AG08396 (cell line): ENCODE measurements around the gene PTPN14.

Experiments
- DNase-seq: peaks from one replicate; pipeline ENCODE4 v3.0.0; 2012; ENCODE audit warnings: low spot score, mixed read lengths

Gene PTPN14

DNA sequence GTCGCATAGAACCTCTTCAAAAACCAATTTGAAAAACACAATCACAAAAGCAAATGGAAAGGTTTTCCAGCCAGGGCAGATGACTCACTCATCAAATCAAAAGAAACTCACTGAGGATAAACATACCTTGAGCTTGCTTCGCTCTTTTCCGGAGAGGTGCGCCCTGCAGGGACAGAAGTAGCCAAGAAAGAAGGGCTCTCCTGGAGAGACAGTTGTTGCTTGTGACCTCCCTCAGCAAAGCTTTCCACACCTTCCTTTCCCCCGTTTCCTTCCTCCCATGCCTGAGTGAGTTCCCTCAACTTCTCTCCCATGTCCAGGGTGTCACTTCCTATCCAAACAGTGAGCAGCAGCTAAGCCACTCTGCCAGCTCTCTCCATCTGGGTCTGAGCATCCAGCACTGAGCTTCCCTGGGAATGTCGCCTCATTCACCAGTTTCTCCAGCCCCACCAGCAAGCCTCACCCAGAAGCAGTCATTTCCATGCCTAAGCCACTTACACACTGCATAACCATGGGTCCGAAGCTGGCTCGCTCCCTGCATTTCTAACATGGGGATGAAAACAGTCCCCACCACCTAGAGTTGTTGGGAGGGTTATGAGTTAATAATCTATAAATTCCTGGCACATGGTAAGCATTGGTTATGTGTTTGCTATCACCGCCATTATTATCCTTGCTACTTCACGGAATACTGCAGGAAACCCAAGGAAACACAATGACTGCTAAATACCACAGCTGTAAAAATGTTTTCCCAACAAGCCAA is 75.0 kb downstream of the PTPN14 start:
- no peak for DNase-seq

DNA sequence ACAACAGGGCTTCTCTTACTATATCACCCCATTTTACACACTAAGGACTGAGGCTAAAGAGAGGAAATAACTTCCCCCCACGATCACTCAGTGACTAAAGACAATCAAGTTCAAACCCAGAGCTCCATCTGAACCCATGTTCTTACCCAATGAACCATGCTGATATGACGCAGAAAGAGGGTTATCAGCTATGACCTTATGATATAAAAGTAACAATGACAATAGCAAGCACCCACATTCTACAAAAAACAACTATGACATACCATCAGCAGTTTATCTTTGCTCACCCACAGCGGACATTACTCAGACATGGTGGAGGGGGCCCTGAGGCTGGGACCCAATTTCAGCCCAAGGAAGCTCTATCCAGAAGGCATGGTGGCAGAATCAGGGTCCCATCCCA is 75.7 kb downstream of the PTPN14 start:
- no peak for DNase-seq

DNA sequence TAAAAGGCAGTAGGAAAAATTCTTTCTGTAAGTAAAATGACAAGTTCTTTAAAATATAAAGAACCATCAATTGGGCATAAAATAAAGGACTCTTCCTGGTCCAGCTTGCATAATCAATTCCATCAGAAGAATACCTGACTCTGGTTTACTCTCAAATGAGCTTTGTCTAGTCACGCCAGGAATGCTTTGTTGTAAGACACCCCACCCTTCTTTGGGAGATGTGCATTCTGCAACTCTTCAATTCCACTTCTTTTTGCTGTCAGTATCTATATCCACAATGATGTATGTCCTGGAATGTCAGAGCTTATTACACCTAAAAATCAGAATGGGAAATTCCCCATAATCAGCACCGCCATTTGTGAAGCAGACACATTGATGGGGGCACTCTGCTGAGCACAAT is 76.1 kb downstream of the PTPN14 start:
- no peak for DNase-seq

DNA sequence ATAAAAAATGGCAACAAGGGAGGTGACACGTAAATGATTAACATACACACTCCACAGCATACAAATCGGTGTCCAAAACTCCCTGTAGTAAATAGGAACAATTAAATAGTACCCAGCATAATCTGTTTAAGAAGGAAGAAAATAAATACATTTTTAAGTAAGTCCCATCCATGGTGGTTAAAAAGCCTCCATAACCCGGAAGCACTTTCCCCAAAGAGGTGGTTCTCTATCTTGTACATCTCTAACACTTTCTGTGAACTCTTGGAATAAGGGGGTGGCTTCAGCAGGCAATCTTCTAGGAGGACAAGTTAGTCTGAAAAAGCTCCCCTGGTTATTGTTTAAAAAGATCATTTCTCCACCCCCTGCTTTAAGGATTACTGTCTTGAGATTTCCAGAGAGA is 76.9 kb downstream of the PTPN14 start:
- DNase-seq: no peak

DNA sequence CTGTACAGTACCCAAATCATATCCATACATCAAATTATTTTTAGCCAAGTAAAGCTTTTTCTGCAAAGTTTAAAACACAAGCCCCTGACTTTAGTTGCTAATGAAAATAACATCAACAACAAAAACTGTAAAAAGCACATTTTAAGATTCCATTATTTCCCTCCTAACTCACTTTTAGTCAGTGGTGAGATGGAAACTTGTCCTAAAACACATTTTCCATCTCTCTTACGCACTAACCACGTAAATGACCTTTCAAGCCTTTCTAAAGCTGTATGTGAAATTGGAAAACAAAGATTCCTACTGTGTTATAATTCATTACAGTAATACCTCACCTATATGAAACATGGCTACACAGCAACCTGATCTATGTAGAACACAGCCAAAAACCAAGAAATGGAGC is 77.5 kb downstream of the PTPN14 start:
- DNase-seq: no peak

DNA sequence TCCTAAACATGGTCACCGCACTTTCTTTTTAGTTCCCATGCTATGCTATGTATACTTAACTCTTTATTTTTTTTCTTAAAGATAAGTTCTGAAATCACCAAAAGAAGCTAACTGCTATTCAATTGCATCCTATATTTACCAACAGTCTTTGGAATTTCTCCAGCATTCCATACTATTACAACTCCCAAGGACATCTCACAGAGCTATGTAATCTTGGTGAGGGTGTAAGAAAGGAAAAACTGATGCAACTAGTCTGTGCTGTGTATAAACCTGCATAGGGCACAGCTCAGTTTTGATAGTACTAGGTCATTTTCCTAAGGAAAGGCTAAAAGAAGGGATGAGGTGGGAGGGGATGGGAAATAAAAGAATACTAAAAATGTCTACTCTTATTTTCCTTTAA is 78.0 kb downstream of the PTPN14 start:
- DNase-seq: no peak

DNA sequence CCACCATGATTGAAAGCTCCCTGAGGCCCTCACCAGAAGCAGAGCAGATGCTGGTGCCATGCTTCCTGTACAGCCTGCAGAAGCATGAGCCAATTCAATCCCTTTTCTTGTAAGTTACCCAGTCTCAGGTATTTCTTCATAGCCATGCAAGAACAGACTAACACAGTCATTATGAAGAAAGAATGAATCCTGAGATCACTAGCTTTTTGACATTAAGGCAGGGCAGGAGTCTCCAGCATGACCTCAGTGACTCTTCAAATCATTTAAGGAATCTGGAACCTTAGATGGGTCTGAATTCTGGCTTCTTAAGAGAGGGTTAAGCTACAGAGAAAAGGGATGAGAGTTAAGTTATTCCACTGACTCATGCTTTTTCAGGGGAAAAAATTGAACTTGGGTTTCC is 79.0 kb downstream of the PTPN14 start:
- DNase-seq: no peak

DNA sequence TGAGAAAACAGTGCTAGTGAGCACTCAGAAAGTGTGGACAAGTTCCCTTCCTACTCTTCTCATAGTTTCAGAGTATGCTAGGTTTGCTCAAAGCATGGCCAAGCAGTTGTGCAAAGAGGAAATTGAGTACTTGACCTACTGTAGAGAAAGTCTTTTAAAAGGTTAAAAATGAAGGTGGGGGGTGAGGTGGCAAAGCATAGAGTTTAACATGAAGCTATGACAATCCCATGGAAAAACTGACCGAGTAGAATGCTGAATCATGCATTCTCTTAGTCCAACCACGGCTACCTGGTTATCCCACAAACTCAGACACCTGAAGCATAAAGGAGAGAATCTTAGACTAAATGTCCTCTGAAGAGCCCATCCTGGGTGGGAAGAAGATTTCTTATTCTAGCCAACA is 79.9 kb downstream of the PTPN14 start:
- no peak for DNase-seq

DNA sequence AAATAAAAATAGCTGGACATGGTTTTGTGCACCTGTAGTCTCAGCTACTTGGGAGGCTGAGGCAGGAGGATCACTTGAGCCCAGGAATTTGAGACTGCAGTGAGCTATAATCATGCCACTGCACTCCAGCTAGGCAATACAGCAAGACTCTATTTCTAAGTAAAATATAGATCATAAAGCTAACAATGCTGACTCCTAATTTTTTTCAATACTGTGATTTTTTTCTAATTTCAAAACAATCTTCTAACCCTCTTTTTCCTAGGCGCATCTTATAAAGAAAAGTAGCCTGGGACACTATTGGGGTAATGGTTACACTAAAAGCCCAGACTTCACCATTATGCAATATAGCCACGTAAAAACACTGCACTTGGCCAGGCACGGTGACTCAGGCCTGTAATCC is 81.3 kb downstream of the PTPN14 start:
- no peak for DNase-seq

DNA sequence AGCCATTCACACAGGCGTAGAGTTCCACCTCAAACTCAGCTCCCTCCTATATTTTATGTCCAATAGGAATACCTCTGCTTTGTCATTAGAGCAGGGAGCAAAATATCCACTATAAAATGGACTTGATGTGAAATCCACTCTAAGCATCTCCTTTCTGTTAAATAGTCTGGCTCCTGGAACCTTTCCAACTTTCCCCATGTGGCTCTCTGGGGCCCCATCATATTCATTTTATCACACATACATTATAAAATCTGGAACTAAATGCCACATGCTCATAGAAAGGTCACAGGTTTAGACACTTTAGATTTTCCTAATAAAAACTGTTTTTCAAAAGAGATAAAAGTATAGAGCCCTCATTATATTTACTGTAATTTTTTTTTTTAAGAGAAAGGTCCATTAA is 82.1 kb downstream of the PTPN14 start:
- no peak for DNase-seq

DNA sequence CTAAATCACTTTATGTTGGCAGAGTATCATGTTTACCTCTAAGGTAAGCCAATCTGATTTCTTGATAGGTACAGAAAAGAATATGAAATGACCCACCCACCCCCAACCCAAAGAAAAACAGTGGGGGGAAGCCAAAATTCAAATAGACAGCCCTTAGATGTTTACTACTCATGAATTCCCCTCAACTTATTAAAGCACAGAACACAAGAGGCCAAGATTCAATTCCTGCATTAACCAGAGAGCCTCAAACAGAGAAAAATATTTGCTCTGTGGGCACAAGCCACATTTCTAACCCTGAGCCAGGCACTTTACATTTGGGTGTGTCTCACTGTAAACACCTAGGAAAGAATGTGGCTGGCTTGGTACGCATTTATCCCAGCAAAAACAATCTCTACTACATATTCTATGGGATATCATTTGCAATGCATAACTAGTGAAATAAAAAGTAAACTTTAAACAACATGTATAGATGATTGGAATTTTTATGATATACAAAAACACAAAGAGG is 84.3 kb downstream of the PTPN14 start:
- DNase-seq: no peak

DNA sequence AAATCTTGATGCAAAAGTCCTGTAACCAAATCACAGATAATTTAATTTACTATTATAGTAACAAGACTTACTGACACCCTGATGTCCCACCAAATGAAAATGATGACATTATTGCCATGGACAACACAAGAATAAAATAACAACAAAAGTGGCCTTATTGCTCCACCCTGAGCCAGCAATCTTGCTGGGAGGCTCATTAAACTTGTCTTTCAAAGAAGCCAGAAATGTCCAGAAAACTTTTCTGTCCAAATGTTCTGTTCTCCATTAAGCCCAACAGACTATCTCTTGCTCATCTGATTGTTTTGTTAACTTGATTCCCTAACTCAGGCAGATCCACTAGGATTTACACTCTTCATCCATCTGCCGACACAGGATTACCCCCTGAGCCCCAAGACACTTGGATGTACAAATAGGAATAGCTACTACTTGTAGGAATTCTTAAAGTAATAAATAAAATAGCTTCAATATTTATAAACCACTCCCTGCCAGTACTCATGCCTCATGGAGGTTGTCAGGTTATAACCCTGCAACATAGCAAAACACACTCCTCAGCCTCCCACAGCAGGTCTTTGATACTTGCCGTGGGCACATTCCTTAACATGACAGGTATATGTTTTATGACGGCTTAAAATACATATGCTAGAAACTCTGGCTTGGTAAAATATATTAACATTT is 84.9 kb downstream of the PTPN14 start:
- no peak for DNase-seq

DNA sequence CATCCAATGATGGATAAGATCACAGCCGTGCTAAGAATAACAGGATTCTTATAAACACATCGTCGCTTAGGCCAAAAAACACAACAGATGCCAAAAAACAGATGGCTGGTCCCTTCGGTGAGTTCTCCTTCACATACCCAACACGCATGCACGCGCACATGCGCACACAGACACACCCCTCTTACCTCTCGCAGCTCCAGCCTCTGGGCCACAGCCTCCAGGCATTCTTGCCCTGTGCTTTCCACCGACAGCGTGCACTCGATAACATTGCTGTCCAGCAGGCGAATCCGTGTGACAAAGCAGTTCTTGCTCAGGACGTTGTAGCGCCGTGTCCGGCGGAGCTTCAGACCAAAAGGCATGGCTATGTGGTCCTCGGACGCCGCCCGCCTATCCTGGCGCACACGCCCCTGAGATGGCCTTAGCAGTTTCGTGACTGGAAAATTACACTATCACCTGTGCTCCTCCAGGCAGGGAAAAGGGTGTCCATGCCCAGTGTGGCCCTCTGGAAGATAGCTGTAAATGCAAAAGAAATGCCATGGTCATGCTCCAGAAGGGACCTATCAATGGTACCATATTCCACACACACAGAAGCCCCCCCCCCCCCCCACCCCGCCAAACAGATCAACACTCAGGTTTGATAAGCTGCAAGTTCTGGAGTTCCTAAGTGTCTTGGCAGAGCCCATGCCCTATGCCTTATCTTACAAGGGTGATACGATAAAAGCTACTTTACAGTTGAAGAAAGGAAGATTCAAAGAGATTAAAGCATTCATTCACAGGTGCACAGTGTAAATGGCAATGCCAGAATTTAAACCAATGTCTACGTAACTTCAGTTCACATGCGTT is 86.7 kb downstream of the PTPN14 start:
- DNase-seq: no peak

DNA sequence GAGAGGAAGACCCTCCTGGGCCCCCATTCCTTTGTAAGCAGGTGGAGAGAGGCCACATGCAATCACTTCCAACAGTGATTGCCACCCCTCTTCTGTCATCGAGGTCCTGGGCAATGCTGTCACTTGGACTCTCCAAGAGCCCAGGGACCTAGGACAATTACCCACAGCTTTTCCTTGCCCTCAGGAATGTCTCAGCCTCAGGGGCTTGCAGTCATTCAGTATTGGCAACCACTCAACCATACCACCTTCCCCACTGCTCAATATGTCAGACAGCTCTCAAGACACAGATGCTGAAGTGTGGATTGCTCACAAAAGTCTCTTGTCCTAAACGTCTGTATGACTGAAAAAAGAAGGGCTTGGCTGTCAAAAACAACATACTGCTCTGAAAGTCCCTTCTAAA is 87.8 kb downstream of the PTPN14 start:
- no peak for DNase-seq

DNA sequence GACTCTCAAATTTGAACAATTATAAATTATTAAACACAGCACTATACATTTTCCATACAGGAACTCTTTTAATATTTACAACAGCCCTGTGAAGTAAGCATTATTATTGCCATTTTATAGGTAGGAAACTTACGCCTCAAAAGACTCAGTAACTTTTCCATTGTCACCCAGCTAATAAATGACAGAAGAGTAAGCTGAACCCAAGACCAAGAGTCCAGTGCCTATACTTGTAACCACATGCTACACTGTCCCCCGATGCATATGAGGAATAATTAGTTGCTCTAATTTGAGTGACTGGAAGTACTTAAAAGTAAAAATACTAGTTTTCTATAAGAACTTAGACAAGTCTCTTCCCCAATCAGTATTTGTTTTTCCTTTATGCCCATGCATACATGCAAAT is 88.5 kb downstream of the PTPN14 start:
- DNase-seq: no peak

DNA sequence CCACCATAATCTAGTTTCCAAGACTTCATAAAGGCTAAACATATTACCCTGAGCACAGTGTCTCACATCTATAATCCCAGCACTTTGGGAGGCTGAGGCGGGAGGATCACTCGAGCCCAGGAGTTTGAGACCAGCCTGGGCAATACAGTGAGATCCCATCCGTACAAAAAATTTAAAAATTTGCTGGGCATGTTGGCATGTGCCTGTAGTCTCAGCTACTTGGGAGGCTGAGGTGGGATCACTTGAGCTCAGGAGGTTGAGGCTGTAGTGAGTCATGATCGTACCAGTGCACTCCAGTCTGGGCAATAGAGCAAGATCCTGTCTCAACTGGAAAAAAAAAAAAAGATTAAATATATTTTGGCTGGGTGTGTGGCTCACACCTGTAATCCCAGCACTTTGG is 90.1 kb downstream of the PTPN14 start:
- DNase-seq: no peak

DNA sequence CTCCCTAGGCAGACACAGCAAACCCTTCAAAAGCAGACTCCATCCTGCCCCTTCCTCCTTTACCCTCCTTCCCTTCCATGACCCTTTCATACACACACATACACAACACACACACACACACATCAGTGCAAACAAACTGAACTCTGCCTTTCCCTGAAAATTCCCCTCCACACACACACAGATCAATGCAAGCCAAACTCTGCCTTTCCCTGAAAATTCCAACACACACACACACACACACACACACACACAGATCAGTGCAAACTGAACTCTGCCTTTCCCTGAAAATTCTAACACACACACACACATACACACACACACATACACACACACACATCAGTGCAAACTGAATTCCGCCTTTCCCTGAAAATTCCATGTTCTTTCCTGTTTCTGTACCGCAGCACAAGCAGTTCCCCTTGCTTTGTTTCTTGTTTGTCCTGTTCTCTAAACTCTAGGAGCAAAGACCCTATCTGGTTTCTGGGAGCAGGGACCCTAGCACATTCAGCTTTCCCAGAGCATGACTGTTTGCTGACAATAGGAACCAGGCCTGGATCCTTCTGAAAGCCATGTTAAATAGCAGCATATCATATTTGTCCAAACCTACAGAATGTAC is 91.0 kb downstream of the PTPN14 start:
- DNase-seq: no peak

DNA sequence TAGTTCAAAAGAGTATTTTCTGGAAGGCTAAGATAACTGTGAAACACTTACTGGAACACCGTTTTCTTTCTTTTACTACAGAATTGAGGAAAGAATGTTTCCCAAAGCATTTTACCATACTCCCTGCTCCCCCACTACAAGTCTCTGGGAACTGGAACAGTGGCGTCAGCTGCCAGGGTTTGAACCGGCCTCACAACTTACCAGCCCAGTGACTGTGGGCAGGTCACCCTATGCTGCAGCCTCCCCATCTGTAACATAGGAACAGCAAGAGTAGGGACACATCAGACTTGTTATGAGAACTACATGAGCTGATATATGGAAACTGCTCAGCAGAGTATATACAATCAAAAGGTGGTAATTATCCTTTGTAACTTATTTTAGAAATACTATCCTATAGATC is 91.5 kb downstream of the PTPN14 start:
- DNase-seq: no peak

DNA sequence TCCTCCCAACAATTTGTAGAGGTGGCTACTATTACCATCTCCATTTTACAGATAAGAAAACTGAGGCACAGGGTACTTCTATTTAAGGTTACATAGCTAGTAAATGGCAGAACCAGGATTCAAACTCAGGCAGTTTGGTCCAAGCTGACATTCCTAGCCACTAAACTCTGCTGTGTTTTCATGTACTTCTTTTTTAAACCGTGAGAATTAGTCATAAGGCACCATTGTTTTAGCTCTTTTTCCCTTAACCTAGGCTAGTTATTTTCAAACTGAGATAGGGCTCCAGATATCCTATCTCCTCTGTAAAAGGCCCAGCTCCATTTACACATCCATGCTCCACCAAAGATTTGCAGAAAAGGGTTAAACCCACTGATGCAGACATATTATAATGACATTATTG is 92.9 kb downstream of the PTPN14 start:
- no peak for DNase-seq

DNA sequence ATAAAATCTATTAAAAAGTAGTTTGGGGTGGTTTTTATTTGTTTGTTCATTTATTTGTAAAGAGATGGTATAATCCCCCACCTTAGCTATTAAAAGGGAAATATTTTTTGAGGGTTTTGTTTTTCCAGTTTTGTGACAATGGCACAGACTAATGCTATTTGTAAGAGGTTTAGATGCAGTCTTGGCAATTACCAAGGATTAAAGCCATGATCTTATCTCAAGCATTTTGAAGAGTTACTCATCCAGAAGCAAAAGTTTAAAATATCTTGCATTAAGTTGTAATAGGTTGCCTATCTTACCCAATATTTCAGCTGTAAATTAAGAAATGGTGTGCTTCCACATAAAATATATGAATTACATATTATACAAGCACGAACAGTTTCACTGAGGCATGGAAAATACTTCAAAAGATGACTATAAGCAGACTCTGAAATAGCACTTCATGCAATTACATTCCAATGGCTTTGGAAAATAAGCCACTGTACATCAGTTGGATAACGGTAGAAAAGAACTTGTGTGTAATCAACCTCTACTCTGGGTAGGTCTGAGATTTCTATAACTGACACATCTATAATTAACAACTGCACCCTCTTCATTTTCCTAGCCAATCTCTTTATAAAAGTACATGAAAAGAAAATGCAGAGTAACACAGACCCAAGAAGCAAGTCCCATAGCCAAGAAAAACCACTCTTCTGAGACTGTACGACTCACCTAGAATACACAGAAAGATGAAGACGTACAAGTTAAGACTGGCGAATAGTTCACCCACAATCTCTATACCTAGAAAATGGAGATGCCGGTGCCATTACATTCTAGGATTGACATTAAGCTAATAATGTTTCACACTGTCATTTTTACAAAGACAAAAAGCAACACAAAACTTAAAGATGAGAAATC is 95.2 kb downstream of the PTPN14 start:
- DNase-seq: no peak

DNA sequence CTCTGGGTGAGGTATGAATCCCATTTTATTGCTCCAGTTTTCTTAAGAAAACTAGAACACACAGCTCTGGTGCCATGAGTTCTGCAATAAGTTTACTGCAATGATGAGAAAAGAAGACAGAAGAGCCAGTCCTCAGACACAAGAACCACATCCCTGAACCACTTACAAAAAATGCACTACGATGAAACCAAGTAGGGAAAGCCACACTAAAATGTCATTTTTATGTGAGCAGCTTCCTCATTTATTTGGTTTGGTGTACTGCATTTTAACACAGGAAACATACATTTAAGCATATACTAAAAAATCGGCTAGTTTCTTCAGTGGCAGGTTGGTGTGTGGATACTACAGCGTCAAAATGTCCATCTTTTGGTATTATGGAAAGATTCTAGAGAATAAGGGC is 95.9 kb downstream of the PTPN14 start:
- no peak for DNase-seq
